Thyroid gland (tissue), 4 donors: ENCODE results near the gene MRPL30. TPM values are rescaled to one million over a fixed set of nuclear protein-coding genes. Genes with fewer than 3 reads are reported as not detected.
A peak's percentile ranks its signal among the peaks of the same experiment; 100 is the strongest.
"Not testable (repeated sequence)": the region's sequence is repeated elsewhere in the genome, so short reads cannot be mapped to it uniquely, and the experiment has no call there.

Experiments used
- DNase-seq, 2 donors: peaks; one replicate each; pipeline ENCODE4 v3.0.0-alpha.2; 2019
- H3K27ac ChIP-seq, 3 donors: fragments of 200-600 bp; sonication (generic); 1 replicate in 2 of 3; 2 replicates in 1 of 3; pipeline ENCODE4 v1.5.1; 2016 to 2019; ENCODE audit warnings: mild to moderate bottlenecking in 1 of 3, moderate library complexity in 1 of 3
- H3K27me3 ChIP-seq: fragments of 200-600 bp; sonication (generic); one replicate; pipeline ENCODE4 v1.5.1; 2019
- H3K36me3 ChIP-seq, 2 donors: fragments of 200-600 bp; sonication (generic); one replicate each; pipeline ENCODE4 v1.5.1; 2016 to 2019
- H3K4me1 ChIP-seq, 2 donors: fragments of 200-600 bp; sonication (generic); one replicate each; pipeline ENCODE4 v1.5.1; 2017 to 2019
- H3K4me3 ChIP-seq, 3 donors: fragments of 200-600 bp; sonication (generic); replicated peaks in 1 of 3; 1 replicate in 2 of 3; 2 replicates in 1 of 3; pipeline ENCODE4 v1.5.1; 2016; ENCODE audit warnings: mild to moderate bottlenecking in 1 of 3
- H3K9me3 ChIP-seq: fragments of 200-600 bp; sonication (generic); one replicate; pipeline ENCODE4 v1.5.1; 2017
- CTCF ChIP-seq, 6 experiments: fragments of 200-600 bp in 3 of 6; fragments of 450-650 bp in 3 of 6; sonication (generic) in 3 of 6; IDR thresholded peaks; one replicate each; pipeline ENCODE4 v1.5.1; 2016 to 2019; ENCODE audit warnings: antibody characterized with exemption in 6 of 6, mild to moderate bottlenecking in 2 of 6, inconsistent platforms in 1 of 6, moderate library complexity in 1 of 6
- POLR2A ChIP-seq, 2 donors: fragments of 450-650 bp; IDR thresholded peaks; one replicate each; pipeline ENCODE4 v1.6.1; 2017; ENCODE audit warnings: antibody characterized with exemption in 2 of 2, mild to moderate bottlenecking in 2 of 2, moderate library complexity in 1 of 2
- WGBS, 2 donors: methylation state at CpG; one replicate each; pipeline ENCODE4 v1.1.5; 2017; 5-methylcytosine and 5-hydroxymethylcytosine counted together
- intact Hi-C: fragments of 100-400 bp; cut with DNase I; formaldehyde crosslinking; loops from one replicate; pipeline ENCODE4 v1.15.1; 2023
- total RNA-seq, 4 donors: library from RNA; depleted of rRNA; stranded (reverse); fragments of >200 nt; gene quantifications; one replicate each; pipeline ENCODE4 v1.2.3, GENCODE V29; 2016

MRPL30 gene
- total RNA-seq = 10 to 100 TPM; 27.2 to 47.9 (median 37.0) TPM

GRCh38 chr2:99180755-99181623, at the start of gene MRPL30, which contains the start of gene MITD1:
Gene MRPL30 (plus strand): TSS chr2:99181184. CDS start chr2:99186204, 5,020 bp downstream.
Gene MITD1 (minus strand): TSS chr2:99181058. CDS start chr2:99180981, 77 bp downstream.
- no peaks in the 10 kb centered on the region for H3K9me3 ChIP-seq
- TF ChIP-seq CTCF (IDR thresholded peaks at IDR 0.05) = peak in 1 of 6 experiments; percentile 14
- peak; percentile 27 to 79 for TF ChIP-seq POLR2A (IDR thresholded peaks at IDR 0.05)
- H3K4me1 ChIP-seq = peaks cover 14 to 30% of the 10 kb centered on the region in 2 donors
- intact Hi-C loops = loop anchor here (10.0 kb wide), 1 partner anchor 154 kb away; the partner anchor contains the start of genes EIF5B and TXNDC9
- peak within 1 kb of the TSS; percentile 68 to 80 (median 80) for H3K4me3 ChIP-seq
- H3K27ac ChIP-seq = peak within 1 kb of the TSS in 2 of 3 donors; percentile 57 to 64
- 0 to 1% methylated on average over 37 to 38 of the region's 39 CpGs for WGBS, 2 donors
- H3K27me3 ChIP-seq = no peaks in the 10 kb centered on the region
- no peaks in the 10 kb centered on the region for H3K36me3 ChIP-seq
- peak; percentile 92 for DNase-seq

- DNase-seq, H3K9me3 ChIP-seq, H3K27me3 ChIP-seq, H3K36me3 ChIP-seq, H3K27ac ChIP-seq, H3K4me3 ChIP-seq, H3K4me1 ChIP-seq, intact Hi-C loops: not testable (repeated sequence)
- 86 to 87% methylated on average over 2 of the region's 2 CpGs for WGBS, 2 donors
These were observed 45.9 kb upstream of the MRPL30 start for GRCh38 chr2:99135044-99135556.

GRCh38 chr2:99139003-99139402, 42.0 kb upstream of the MRPL30 start:
- no peak overlapping the region for H3K4me3 ChIP-seq
- WGBS, 2 donors = 96 to 98% methylated on average over 4 of the region's 4 CpGs
- no peaks in the 10 kb centered on the region for H3K36me3 ChIP-seq
- TF ChIP-seq POLR2A (IDR thresholded peaks at IDR 0.05) (no peak), CTCF (IDR thresholded peaks at IDR 0.05) (no peak)
- intact Hi-C loops = no loop called here
- H3K27me3 ChIP-seq = no peaks in the 10 kb centered on the region
- DNase-seq = no peak
- no peak overlapping the region for H3K27ac ChIP-seq
- no peaks in the 10 kb centered on the region for H3K9me3 ChIP-seq
- H3K4me1 ChIP-seq = peaks cover 5 to 10% of the 10 kb centered on the region in 2 donors

GRCh38 chr2:99140056-99140859, 40.7 kb upstream of the MRPL30 start:
- WGBS, 2 donors = 26 to 33% methylated on average over 13 to 17 of the region's 17 CpGs
- intact Hi-C loops = loop anchor here (5.0 kb wide), 1 partner anchor 352 kb away; the partner anchor contains the start of gene REV1
- DNase-seq = no peak
- H3K36me3 ChIP-seq = no peaks in the 10 kb centered on the region
- TF ChIP-seq POLR2A (IDR thresholded peaks at IDR 0.05) (no peak), CTCF (IDR thresholded peaks at IDR 0.05) (no peak)
- peak overlapping the region; percentile 77 to 95 (median 80) for H3K27ac ChIP-seq
- peak overlapping the region; percentile 32 to 62 (median 44) for H3K4me3 ChIP-seq
- no peaks in the 10 kb centered on the region for H3K27me3 ChIP-seq
- no peaks in the 10 kb centered on the region for H3K9me3 ChIP-seq
- peaks cover 5 to 10% of the 10 kb centered on the region in 2 donors for H3K4me1 ChIP-seq

- no peaks in the 10 kb centered on the region for H3K27me3 ChIP-seq
- WGBS, 2 donors = 0 to 1% methylated on average over 3 to 16 of the region's 21 CpGs
- TF ChIP-seq POLR2A (IDR thresholded peaks at IDR 0.05) (peak in 1 of 2 donors; percentile 82), CTCF (IDR thresholded peaks at IDR 0.05) (no peak)
- H3K27ac ChIP-seq = peak overlapping the region; percentile 77 to 95 (median 80)
- DNase-seq = no peak
- no peaks in the 10 kb centered on the region for H3K9me3 ChIP-seq
- H3K4me3 ChIP-seq = peak overlapping the region; percentile 32 to 62 (median 44)
- intact Hi-C loops = loop anchor here (5.0 kb wide), 1 partner anchor 352 kb away; the partner anchor contains the start of gene REV1
- peaks cover 5 to 10% of the 10 kb centered on the region in 2 donors for H3K4me1 ChIP-seq
- no peaks in the 10 kb centered on the region for H3K36me3 ChIP-seq
These were observed 40.2 kb upstream of the MRPL30 start for GRCh38 chr2:99140860-99141109.
